Liver (tissue), 9 donors: Measurements from ENCODE around the gene POLR1H. TPM values are rescaled to one million over a fixed set of nuclear protein-coding genes. Genes with fewer than 3 reads are reported as not detected.
A peak's percentile ranks its signal among the peaks of the same experiment; 100 is the strongest.

Experiments used
- DNase-seq: peaks from one replicate; pipeline ENCODE4 v3.0.0-alpha.2; 2017; ENCODE audit warnings: low spot score
- H3K27ac ChIP-seq, 2 donors: one replicate each; pipeline ENCODE4 v1.7.0; 2013; ENCODE audit warnings: inconsistent platforms in 2 of 2, low read length in 2 of 2, control low read depth in 1 of 2, low read depth in 1 of 2, mild to moderate bottlenecking in 1 of 2
- H3K27me3 ChIP-seq, 4 donors: one replicate each; pipeline versions ENCODE4 v1.6.1 to v1.7.0; 2013; ENCODE audit warnings: low read length in 3 of 4, inconsistent platforms in 1 of 4, mild to moderate bottlenecking in 1 of 4, moderate library complexity in 1 of 4; ENCODE audit not compliant: control insufficient read depth in 4 of 4, insufficient read depth in 4 of 4
- H3K36me3 ChIP-seq, 4 donors: one replicate each; pipeline versions ENCODE4 v1.6.1 to v1.7.0; 2013; ENCODE audit warnings: low read length in 3 of 4, mild to moderate bottlenecking in 3 of 4, low read depth in 1 of 4, moderate library complexity in 1 of 4; ENCODE audit not compliant: control insufficient read depth in 4 of 4, insufficient read depth in 3 of 4
- H3K4me1 ChIP-seq, 4 donors: one replicate each; pipeline versions ENCODE4 v1.6.1 to v1.7.0; 2013; ENCODE audit warnings: low read length in 3 of 4, mild to moderate bottlenecking in 3 of 4, moderate library complexity in 1 of 4; ENCODE audit not compliant: control insufficient read depth in 4 of 4, insufficient read depth in 4 of 4
- H3K4me3 ChIP-seq, 3 donors: one replicate each; pipeline versions ENCODE4 v1.6.1 to v1.7.0; 2013; ENCODE audit warnings: low read length in 3 of 3, control low read depth in 1 of 3, low read depth in 1 of 3, mild to moderate bottlenecking in 1 of 3
- H3K9ac ChIP-seq, 2 donors: one replicate each; pipeline ENCODE4 v1.7.0; 2013; ENCODE audit warnings: low read length in 2 of 2, mild to moderate bottlenecking in 2 of 2, moderate library complexity in 2 of 2, control low read depth in 1 of 2, low read depth in 1 of 2
- H3K9me3 ChIP-seq, 4 donors: one replicate each; pipeline versions ENCODE4 v1.6.1 to v1.7.0; 2013; ENCODE audit warnings: low read length in 3 of 4; ENCODE audit not compliant: control insufficient read depth in 4 of 4
- ATF3 ChIP-seq: IDR thresholded peaks from 2 replicates; pipeline ENCODE4 v1.6.1; 2016; ENCODE audit warnings: antibody characterized with exemption
- CTCF ChIP-seq: fragments of 150-350 bp; IDR thresholded peaks from 2 replicates; pipeline ENCODE4 v1.5.1; 2017; ENCODE audit warnings: improper control_type of control experiment, low read depth, low read length; ENCODE audit not compliant: missing input control
- EGR1 ChIP-seq, 2 donors: IDR thresholded peaks; 2 replicates each; pipeline ENCODE4 v1.6.1; 2016 to 2018; ENCODE audit warnings: antibody characterized with exemption in 2 of 2, low read depth in 2 of 2
- FOXA1 ChIP-seq: IDR thresholded peaks from 2 replicates; pipeline ENCODE4 v1.6.1; 2016; ENCODE audit warnings: antibody characterized with exemption
- FOXA2 ChIP-seq: IDR thresholded peaks from 2 replicates; pipeline ENCODE4 v1.6.1; 2016; ENCODE audit warnings: antibody characterized with exemption
- GABPA ChIP-seq, 2 donors: IDR thresholded peaks in 1 of 2; conservative IDR thresholded peaks in 1 of 2; 2 replicates each; pipeline ENCODE4 v1.6.1; 2016; ENCODE audit warnings: antibody characterized with exemption in 2 of 2, mild to moderate bottlenecking in 1 of 2, moderate library complexity in 1 of 2
- HNF4A ChIP-seq, 2 donors: conservative IDR thresholded peaks; 2 replicates each; pipeline ENCODE4 v1.6.1; 2016; ENCODE audit warnings: antibody characterized with exemption in 2 of 2, mild to moderate bottlenecking in 2 of 2
- HNF4G ChIP-seq: IDR thresholded peaks from 2 replicates; pipeline ENCODE4 v1.6.1; 2016; ENCODE audit warnings: antibody characterized with exemption
- JUND ChIP-seq, 2 donors: IDR thresholded peaks; 2 replicates each; pipeline ENCODE4 v1.6.1; 2016; ENCODE audit warnings: antibody characterized with exemption in 2 of 2
- MAX ChIP-seq: IDR thresholded peaks from 2 replicates; pipeline ENCODE4 v1.6.1; 2016; ENCODE audit warnings: antibody characterized with exemption
- NR2F2 ChIP-seq: IDR thresholded peaks from 2 replicates; pipeline ENCODE4 v1.6.1; 2016; ENCODE audit warnings: antibody characterized with exemption
- RAD21 ChIP-seq, 2 donors: IDR thresholded peaks; 2 replicates each; pipeline ENCODE4 v1.6.1; 2016; ENCODE audit warnings: antibody characterized with exemption in 2 of 2, mild to moderate bottlenecking in 2 of 2
- REST ChIP-seq: IDR thresholded peaks from 2 replicates; pipeline ENCODE4 v1.6.1; 2016; ENCODE audit warnings: antibody characterized with exemption, mild to moderate bottlenecking
- RXRA ChIP-seq, 2 donors: IDR thresholded peaks; 2 replicates each; pipeline ENCODE4 v1.6.1; 2017 to 2018; ENCODE audit warnings: antibody characterized with exemption in 2 of 2, mild to moderate bottlenecking in 1 of 2
- SP1 ChIP-seq: IDR thresholded peaks from 2 replicates; pipeline ENCODE4 v1.6.1; 2018; ENCODE audit warnings: antibody characterized with exemption, mild to moderate bottlenecking
- TAF1 ChIP-seq: conservative IDR thresholded peaks from 2 replicates; pipeline ENCODE4 v1.6.1; 2016; ENCODE audit warnings: antibody characterized with exemption, mild to moderate bottlenecking
- YY1 ChIP-seq: IDR thresholded peaks from 2 replicates; pipeline ENCODE4 v1.6.1; 2016; ENCODE audit warnings: antibody characterized with exemption, mild to moderate bottlenecking
- ZBTB33 ChIP-seq: IDR thresholded peaks from 2 replicates; pipeline ENCODE4 v1.6.1; 2016; ENCODE audit warnings: antibody characterized with exemption
- WGBS: extraction: QIAGEN DNeasy Blood & Tissue Kit; methylation state at CpG from one replicate; pipeline ENCODE4 v1.1.7; 2013; 5-methylcytosine and 5-hydroxymethylcytosine counted together
- polyA plus RNA-seq, 2 donors: library from polyadenylated mRNA; stranded (reverse) in 1 of 2; unstranded in 1 of 2; fragments of 200-250 nt in 1 of 2; fragments of >200 nt in 1 of 2; fragmentation: Nextera tagmentation in 1 of 2; extraction: Ambion mirVana in 1 of 2; gene quantifications; one replicate each; pipeline versions ENCODE4 v1.2.1 to v1.2.3, GENCODE V29; 2013 to 2015
- total RNA-seq, 2 donors: library from RNA; depleted of rRNA; stranded (reverse); fragments of >200 nt; gene quantifications; one replicate each; pipeline ENCODE4 v1.2.3, GENCODE V29; 2014
- donor health status: healthy.
- donor health status: healthy.
- donor health status: healthy.
- donor health status: healthy.
- donor health status: healthy.

Gene POLR1H
- 10 to 100 TPM in 1 of 2 donors, 1 to 10 TPM in 1; 7.0 to 17.2 TPM for total RNA-seq
- 10 to 100 TPM; 16.3 to 27.5 TPM for polyA plus RNA-seq

- Histone ChIP-seq H3K36me3 (peaks cover 0 to 18% (median 11%) of the 10 kb centered on the region in 4 donors), H3K27me3 (no peaks in the 10 kb centered on the region), H3K9me3 (no peaks in the 10 kb centered on the region), H3K27ac (peak within 1 kb of the TSS; percentile 93 to 95), H3K4me1 (peaks cover 4 to 36% (median 26%) of the 10 kb centered on the region in 4 donors), H3K9ac (peak within 1 kb of the TSS; percentile 92 to 94), H3K4me3 (peak within 1 kb of the TSS; percentile 52 to 97 (median 96))
- DNase-seq: peak; percentile 89
- TF ChIP-seq RAD21 (IDR thresholded peaks at IDR 0.05): peak; percentile 26 to 48
- TF ChIP-seq SP1: peak; percentile 55
- TF ChIP-seq NR2F2: peak; percentile 38
- TF ChIP-seq REST: peak; percentile 87
- TF ChIP-seq FOXA1: no peak
- TF ChIP-seq HNF4A (conservative IDR thresholded peaks at IDR 0.05): peak; percentile 46 to 64
- peak; percentile 86 for TF ChIP-seq ZBTB33
- TF ChIP-seq RXRA (IDR thresholded peaks at IDR 0.05): peak; percentile 50 to 54
- TF ChIP-seq YY1: peak; percentile 89
- peak; percentile 96 for TF ChIP-seq TAF1
- TF ChIP-seq GABPA (IDR thresholded peaks at IDR 0.05 in 1 of 2, conservative IDR thresholded peaks at IDR 0.05 in 1 of 2): peak in 1 of 2 donors; percentile 85
- peak; percentile 70 for TF ChIP-seq MAX
- TF ChIP-seq JUND (IDR thresholded peaks at IDR 0.05): peak; percentile 31 to 54
- no peak for TF ChIP-seq ATF3
- TF ChIP-seq FOXA2: no peak
- TF ChIP-seq EGR1 (IDR thresholded peaks at IDR 0.05; ENCODE audit: low read depth in 2 of 2): no peak
- no peak for TF ChIP-seq CTCF
- peak; percentile 7 for TF ChIP-seq HNF4G
- WGBS: under 1% methylated on average over 48 of the region's 48 CpGs
Measured at GRCh38 chr6:30061092-30061857, at the start of gene POLR1H. Gene POLR1H, plus strand, starts transcription at chr6:30061265. Its CDS starts 260 bp downstream, at chr6:30061525.
